Panc1 (cell line): ENCODE results near the gene MRPL55. TPM values are rescaled to one million over a fixed set of nuclear protein-coding genes. Genes with fewer than 3 reads are reported as not detected.
A peak's percentile ranks its signal among the peaks of the same experiment; 100 is the strongest.

Experiments
- ATAC-seq: fragments of 200-7000 bp; cut with Tn5 transposase; 2 replicates; pipeline ENCODE4 v1.9.1; 2020; ENCODE audit warnings: mild to moderate bottlenecking, moderate library complexity
- BruUV-seq: library from RNA; stranded (reverse); fragments of 400-500 nt; replicated peaks from 2 replicates; lab custom pipeline; 2021; lab: Mats Ljungman, UMichigan
- CTCF ChIA-PET: fragments of 300-600 bp; sonication (Branson Sonifier 250); formaldehyde crosslinking; loops from one replicate; lab custom pipeline; 2022; ENCODE audit warnings: antibody characterized with exemption; lab: Charles Lee
- POLR2A ChIA-PET: fragments of 300-600 bp; sonication (Branson Sonifier 250); formaldehyde crosslinking; loops from one replicate; lab custom pipeline; 2022; ENCODE audit warnings: antibody characterized with exemption; lab: Charles Lee
- DNase-seq: peaks from one replicate; pipeline ENCODE4 v3.0.0-alpha.2; 2010; ENCODE audit warnings: low read depth, low spot score
- H3K27ac ChIP-seq: 2 replicates; pipeline ENCODE4 v1.5.1; 2011; ENCODE audit warnings: mild to moderate bottlenecking, low read length, inconsistent platforms
- H3K27me3 ChIP-seq: fragments of 200-500 bp; sonication (Bioruptor generic); 2 replicates; pipeline ENCODE4 v1.6.0; 2014; ENCODE audit warnings: low read length, inconsistent platforms; ENCODE audit not compliant: control insufficient read depth, insufficient read depth
- H3K36me3 ChIP-seq: fragments of 200-500 bp; sonication (Bioruptor generic); 2 replicates; pipeline ENCODE4 v1.5.1; 2014; ENCODE audit warnings: inconsistent platforms, mild to moderate bottlenecking, low read length, moderate library complexity; ENCODE audit not compliant: control insufficient read depth, insufficient read depth
- H3K4me1 ChIP-seq: 2 replicates; pipeline ENCODE4 v1.5.1; 2011; ENCODE audit warnings: inconsistent platforms, mild to moderate bottlenecking, low read length, moderate library complexity; ENCODE audit not compliant: control insufficient read depth, insufficient read depth
- H3K4me3 ChIP-seq, 2 experiments: 2 replicates each; pipeline ENCODE4 v1.5.1; 2011 to 2012; ENCODE audit warnings: low read depth in 2 of 2, low read length in 2 of 2, mild to moderate bottlenecking in 2 of 2, inconsistent platforms in 1 of 2, moderate library complexity in 1 of 2
- H3K9me3 ChIP-seq: fragments of 200-500 bp; sonication (Bioruptor generic); 2 replicates; pipeline ENCODE4 v1.5.1; 2014; ENCODE audit warnings: low read depth, mild to moderate bottlenecking, inconsistent platforms, low read length, moderate library complexity; ENCODE audit not compliant: control insufficient read depth, insufficient read depth
- POLR2AphosphoS5 ChIP-seq: IDR thresholded peaks from 2 replicates; pipeline ENCODE4 v1.6.1; 2012; ENCODE audit warnings: mild to moderate bottlenecking, low read depth, low read length, moderate library complexity
- REST ChIP-seq, 2 experiments: IDR thresholded peaks; 2 replicates each; pipeline ENCODE4 v1.6.1; 2011 to 2012; ENCODE audit warnings: low read depth in 2 of 2, control low read depth in 1 of 2, low read length in 1 of 2, mild to moderate bottlenecking in 1 of 2, moderate library complexity in 1 of 2; ENCODE audit not compliant: insufficient read depth in 1 of 2
- SIN3A ChIP-seq: IDR thresholded peaks from 2 replicates; pipeline ENCODE4 v1.6.1; 2012; ENCODE audit warnings: low read depth, mild to moderate bottlenecking, low read length, moderate library complexity, borderline replicate concordance; ENCODE audit not compliant: insufficient read depth
- TCF7L2 ChIP-seq: IDR thresholded peaks from 2 replicates; pipeline ENCODE4 v1.6.1; 2011; ENCODE audit warnings: mild to moderate bottlenecking, low read depth, low read length, inconsistent platforms
- in situ Hi-C: cut with HindIII; loops from 2 replicates; pipeline ENCODE4 v1.10.0; 2016; ENCODE audit warnings: low sequenced_read_pairs, low pct_unique_long_range_greater_than_20kb
- intact Hi-C: fragments of 100-400 bp; cut with micrococcal nuclease; formaldehyde crosslinking; loops from one replicate; pipeline ENCODE4 v1.10.0; 2022; ENCODE audit not compliant: unreplicated experiment
- total RNA-seq: library from RNA; stranded (reverse); gene quantifications from one replicate; pipeline ENCODE4 v1.2.1, GENCODE V29; 2021; ENCODE audit not compliant: unreplicated experiment
- TF ChIP-seq, protein P1 (sequence below): fragments of 450-650 bp; IDR thresholded peaks from 2 replicates; pipeline ENCODE4 v1.5.1; 2017; ENCODE audit warnings: mild to moderate bottlenecking

The MRPL55 gene
- total RNA-seq, 1 experiment from 2014 or later: 53.0 TPM

DNA sequence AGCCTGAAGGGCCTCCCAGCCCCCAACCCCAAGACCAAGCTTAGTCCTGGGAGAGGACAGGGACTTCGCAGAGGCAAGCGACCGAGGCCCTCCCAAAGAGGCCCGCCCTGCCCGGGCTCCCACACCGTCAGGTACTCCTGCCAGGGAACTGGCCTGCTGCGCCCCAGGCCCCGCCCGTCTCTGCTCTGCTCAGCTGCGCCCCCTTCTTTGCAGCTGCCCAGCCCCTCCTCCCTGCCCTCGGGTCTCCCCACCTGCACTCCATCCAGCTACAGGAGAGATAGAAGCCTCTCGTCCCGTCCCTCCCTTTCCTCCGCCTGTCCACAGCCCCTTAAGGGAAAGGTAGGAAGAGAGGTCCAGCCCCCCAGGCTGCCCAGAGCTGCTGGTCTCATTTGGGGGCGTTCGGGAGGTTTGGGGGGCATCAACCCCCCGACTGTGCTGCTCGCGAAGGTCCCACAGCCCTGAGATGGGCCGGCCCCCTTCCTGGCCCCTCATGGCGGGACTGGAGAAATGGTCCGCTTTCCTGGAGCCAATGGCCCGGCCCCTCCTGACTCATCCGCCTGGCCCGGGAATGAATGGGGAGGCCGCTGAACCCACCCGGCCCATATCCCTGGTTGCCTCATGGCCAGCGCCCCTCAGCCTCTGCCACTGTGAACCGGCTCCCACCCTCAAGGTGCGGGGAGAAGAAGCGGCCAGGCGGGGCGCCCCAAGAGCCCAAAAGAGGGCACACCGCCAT is 48.5 kb downstream of the MRPL55 start:
- BruUV-seq: no TSS peak
- intact Hi-C loops: no loop called here
- DNase-seq: no peak

More for the DNA sequence above, 48.5 kb downstream of the MRPL55 start:
- no peaks in the 10 kb centered on the region for H3K36me3 ChIP-seq
- peak overlapping the region; percentile 26 to 46 for H3K4me3 ChIP-seq
- in situ Hi-C loops: no loop called here
- H3K27me3 ChIP-seq: peaks cover 6% of the 10 kb centered on the region; the same call in 1 of the 2 replicates
- TF ChIP-seq TCF7L2: no peak
- no peak for TF ChIP-seq REST (IDR thresholded peaks at IDR 0.05; ENCODE audit: insufficient read depth in 1 of 2, low read depth in 2 of 2, low read length in 1 of 2)
- no peak for TF ChIP-seq POLR2AphosphoS5
- TF ChIP-seq SIN3A: no peak
- TF ChIP-seq, protein P1, sequence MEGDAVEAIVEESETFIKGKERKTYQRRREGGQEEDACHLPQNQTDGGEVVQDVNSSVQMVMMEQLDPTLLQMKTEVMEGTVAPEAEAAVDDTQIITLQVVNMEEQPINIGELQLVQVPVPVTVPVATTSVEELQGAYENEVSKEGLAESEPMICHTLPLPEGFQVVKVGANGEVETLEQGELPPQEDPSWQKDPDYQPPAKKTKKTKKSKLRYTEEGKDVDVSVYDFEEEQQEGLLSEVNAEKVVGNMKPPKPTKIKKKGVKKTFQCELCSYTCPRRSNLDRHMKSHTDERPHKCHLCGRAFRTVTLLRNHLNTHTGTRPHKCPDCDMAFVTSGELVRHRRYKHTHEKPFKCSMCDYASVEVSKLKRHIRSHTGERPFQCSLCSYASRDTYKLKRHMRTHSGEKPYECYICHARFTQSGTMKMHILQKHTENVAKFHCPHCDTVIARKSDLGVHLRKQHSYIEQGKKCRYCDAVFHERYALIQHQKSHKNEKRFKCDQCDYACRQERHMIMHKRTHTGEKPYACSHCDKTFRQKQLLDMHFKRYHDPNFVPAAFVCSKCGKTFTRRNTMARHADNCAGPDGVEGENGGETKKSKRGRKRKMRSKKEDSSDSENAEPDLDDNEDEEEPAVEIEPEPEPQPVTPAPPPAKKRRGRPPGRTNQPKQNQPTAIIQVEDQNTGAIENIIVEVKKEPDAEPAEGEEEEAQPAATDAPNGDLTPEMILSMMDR: no peak
- H3K4me1 ChIP-seq: peaks cover 3% of the 10 kb centered on the region; the same call in 1 of the 2 replicates
- no peaks in the 10 kb centered on the region for H3K9me3 ChIP-seq
- ChIA-PET CTCF (interaction anchor here (0.6 to 1.0 kb wide), 3 partner anchors 10 to 61 kb away, joined by 3 to 4 read pairs (median 3); no protein-coding TSS in a partner anchor), POLR2A (interaction anchor here (0.6 kb wide), 3 partner anchors 26 to 1328 kb away, joined by 4 read pairs; no protein-coding TSS in a partner anchor)
- no peak for ATAC-seq
- H3K27ac ChIP-seq: no peak overlapping the region
